Measurements from ENCODE around the gene CD33.

- TF ChIP-seq CTCF (conservative IDR thresholded peaks at IDR 0.05) (no peak), ZFX (IDR thresholded peaks at IDR 0.05) (no peak)
Measured at GRCh38 chr19:51211833-51212232, 13.0 kb upstream of the CD33 start.

Measured in C4-2B (cell line).